ENCODE measurements around the gene ABCG1. TPM values are rescaled to one million over a fixed set of nuclear protein-coding genes. Genes with fewer than 3 reads are reported as not detected.

The ABCG1 gene
- total RNA-seq, 3 donors from 2014 or later, result 0.79 to 1.8 (median 1.7) TPM

- Mint-ChIP-seq H3K36me3 (ENCODE audit: insufficient read depth) (peaks cover 14% of the 10 kb centered on the region), H3K4me1 (ENCODE audit: low read depth) (no peaks in the 10 kb centered on the region), H3K9me3 (no peaks in the 10 kb centered on the region), H3K27me3 (ENCODE audit: low read depth) (no peaks in the 10 kb centered on the region), H3K4me3 (no peak overlapping the region)
- DNase-seq (no peak), ATAC-seq (no peak)
These were observed 75.4 kb downstream of the ABCG1 start for GRCh38 chr21:42294273-42294880.

DNA sequence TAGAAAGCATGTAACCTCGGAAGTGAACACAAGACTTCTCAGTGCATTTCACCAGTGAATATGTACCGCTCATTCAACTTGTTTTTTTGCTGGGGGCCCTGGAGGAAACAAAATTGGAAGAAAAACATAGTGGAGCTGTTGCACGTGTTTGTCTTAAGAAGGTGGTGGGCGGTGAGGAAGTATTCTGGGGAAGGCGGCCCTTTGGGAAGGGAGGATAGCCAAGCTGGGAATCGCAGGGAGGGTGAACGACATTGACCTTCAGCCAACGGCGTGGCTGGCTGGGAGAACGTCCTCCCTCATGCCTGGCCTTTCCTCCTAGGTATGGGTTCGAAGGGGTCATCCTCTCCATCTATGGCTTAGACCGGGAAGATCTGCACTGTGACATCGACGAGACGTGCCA, 76.9 kb downstream of the ABCG1 start:
- Mint-ChIP-seq H3K36me3 (ENCODE audit: insufficient read depth) (peaks cover 14% of the 10 kb centered on the region), H3K27me3 (ENCODE audit: low read depth) (no peaks in the 10 kb centered on the region), H3K4me3 (no peak overlapping the region), H3K9me3 (no peaks in the 10 kb centered on the region), H3K4me1 (ENCODE audit: low read depth) (peaks cover 4% of the 10 kb centered on the region)
- no peak for ATAC-seq
- no peak for DNase-seq

DNA sequence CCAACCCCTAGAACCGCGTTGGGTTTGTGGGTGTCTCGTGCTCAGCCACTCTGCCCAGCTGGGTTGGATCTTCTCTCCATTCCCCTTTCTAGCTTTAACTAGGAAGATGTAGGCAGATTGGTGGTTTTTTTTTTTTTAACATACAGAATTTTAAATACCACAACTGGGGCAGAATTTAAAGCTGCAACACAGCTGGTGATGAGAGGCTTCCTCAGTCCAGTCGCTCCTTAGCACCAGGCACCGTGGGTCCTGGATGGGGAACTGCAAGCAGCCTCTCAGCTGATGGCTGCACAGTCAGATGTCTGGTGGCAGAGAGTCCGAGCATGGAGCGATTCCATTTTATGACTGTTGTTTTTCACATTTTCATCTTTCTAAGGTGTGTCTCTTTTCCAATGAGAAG, 77.6 kb downstream of the ABCG1 start:
- ATAC-seq (no peak), DNase-seq (no peak)
- Mint-ChIP-seq H3K9me3 (no peaks in the 10 kb centered on the region), H3K4me3 (no peak overlapping the region), H3K36me3 (ENCODE audit: insufficient read depth) (peaks cover 10% of the 10 kb centered on the region), H3K4me1 (ENCODE audit: low read depth) (peaks cover 4% of the 10 kb centered on the region), H3K27me3 (ENCODE audit: low read depth) (no peaks in the 10 kb centered on the region)

DNA sequence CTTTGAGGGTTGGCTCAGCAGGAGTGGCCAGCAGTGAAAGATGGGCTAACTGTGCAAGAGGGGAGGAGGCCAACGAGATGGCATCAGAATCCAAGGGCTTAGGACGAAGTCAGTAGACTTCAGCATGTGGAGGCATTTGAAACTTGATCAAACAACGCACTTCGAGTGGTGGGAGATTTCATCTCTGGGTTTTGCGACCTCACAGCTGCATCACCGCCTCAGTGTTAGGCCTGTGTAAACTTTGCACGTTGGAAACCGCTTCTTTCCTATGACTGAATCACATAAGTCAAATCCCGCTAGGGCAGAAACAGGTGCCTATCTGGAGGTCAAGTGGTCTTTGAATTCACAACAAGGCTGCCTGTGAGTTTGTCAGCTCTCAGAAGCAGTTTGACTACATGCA, 78.4 kb downstream of the ABCG1 start:
- no peak for DNase-seq
- no peak overlapping the region for H3K4me3 Mint-ChIP-seq
- H3K4me1 Mint-ChIP-seq (ENCODE audit: low read depth), result peaks cover 4% of the 10 kb centered on the region
- no peaks in the 10 kb centered on the region for H3K27me3 Mint-ChIP-seq (ENCODE audit: low read depth)
- no peaks in the 10 kb centered on the region for H3K9me3 Mint-ChIP-seq
- peaks cover 10% of the 10 kb centered on the region for H3K36me3 Mint-ChIP-seq (ENCODE audit: insufficient read depth)
- ATAC-seq, result no peak

GRCh38 chr21:42298237-42298636, 79.3 kb downstream of the ABCG1 start:
- DNase-seq (no peak), ATAC-seq (no peak)
- Mint-ChIP-seq H3K4me3 (no peak overlapping the region), H3K36me3 (ENCODE audit: insufficient read depth) (peaks cover 10% of the 10 kb centered on the region), H3K27me3 (ENCODE audit: low read depth) (no peaks in the 10 kb centered on the region), H3K4me1 (ENCODE audit: low read depth) (peaks cover 4% of the 10 kb centered on the region), H3K9me3 (no peaks in the 10 kb centered on the region)

DNA sequence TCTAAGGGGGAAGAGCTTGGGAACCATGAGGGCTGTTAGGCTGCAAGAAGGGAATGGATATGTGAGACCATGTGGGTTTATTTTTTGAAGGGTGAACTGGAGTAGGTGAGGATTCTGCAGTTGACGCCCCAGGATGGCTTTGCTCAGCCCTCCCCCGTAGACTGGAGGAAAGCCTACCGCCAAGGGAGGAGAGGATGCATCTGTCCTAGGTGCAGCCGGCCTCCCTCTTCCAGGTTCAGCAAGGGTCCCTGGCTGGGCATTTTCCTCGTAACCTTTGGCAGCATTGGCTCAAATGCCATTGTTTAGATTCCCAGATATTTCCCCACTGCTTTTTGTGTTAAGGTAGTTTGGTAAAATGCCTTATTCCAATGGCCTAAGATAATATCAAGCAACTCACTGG, 79.7 kb downstream of the ABCG1 start:
- ATAC-seq, result no peak
- Mint-ChIP-seq H3K27me3 (ENCODE audit: low read depth) (no peaks in the 10 kb centered on the region), H3K4me3 (no peak overlapping the region), H3K36me3 (ENCODE audit: insufficient read depth) (peaks cover 10% of the 10 kb centered on the region), H3K4me1 (ENCODE audit: low read depth) (peaks cover 4% of the 10 kb centered on the region), H3K9me3 (no peaks in the 10 kb centered on the region)
- no peak for DNase-seq

GRCh38 chr21:42299324-42300044, 80.5 kb downstream of the ABCG1 start:
- H3K9me3 Mint-ChIP-seq, result no peaks in the 10 kb centered on the region
- no peaks in the 10 kb centered on the region for H3K27me3 Mint-ChIP-seq (ENCODE audit: low read depth)
- DNase-seq, result no peak
- H3K4me1 Mint-ChIP-seq (ENCODE audit: low read depth), result peaks cover 4% of the 10 kb centered on the region
- peaks cover 10% of the 10 kb centered on the region for H3K36me3 Mint-ChIP-seq (ENCODE audit: insufficient read depth)
- ATAC-seq, result peak in 1 of 2 donors; percentile 77
- no peak overlapping the region for H3K4me3 Mint-ChIP-seq

DNA sequence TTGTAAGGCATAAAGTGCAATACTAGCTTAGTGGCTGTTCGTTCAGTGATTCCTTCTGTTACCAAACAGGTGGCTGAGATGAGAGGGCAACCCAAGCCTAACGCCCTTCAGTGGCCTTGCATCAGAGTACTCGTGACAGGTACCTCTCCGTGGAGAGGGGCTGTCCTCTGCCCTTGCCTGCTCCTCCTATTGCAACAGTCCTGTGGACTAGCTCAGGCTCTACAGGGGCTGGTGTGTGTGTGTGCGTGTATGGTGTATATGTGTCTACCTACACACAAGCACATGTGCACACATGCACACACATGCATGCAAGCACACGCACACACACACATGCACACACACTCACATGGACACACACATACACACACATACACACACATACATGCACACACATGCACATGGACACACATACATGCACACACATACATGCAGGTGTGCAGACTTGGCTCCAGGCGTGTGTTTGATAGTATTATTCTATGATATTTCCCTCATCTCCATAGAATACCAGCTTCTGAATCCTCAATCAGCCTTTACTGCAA, 81.2 kb downstream of the ABCG1 start:
- peaks cover 6% of the 10 kb centered on the region for H3K36me3 Mint-ChIP-seq (ENCODE audit: insufficient read depth)
- H3K27me3 Mint-ChIP-seq (ENCODE audit: low read depth), result no peaks in the 10 kb centered on the region
- no peaks in the 10 kb centered on the region for H3K9me3 Mint-ChIP-seq
- no peak overlapping the region for H3K4me3 Mint-ChIP-seq
- ATAC-seq (no peak), DNase-seq (no peak)
- peaks cover 4% of the 10 kb centered on the region for H3K4me1 Mint-ChIP-seq (ENCODE audit: low read depth)

GRCh38 chr21:42300956-42301355, 82.0 kb downstream of the ABCG1 start:
- Mint-ChIP-seq H3K4me1 (ENCODE audit: low read depth) (peaks cover 4% of the 10 kb centered on the region), H3K36me3 (ENCODE audit: insufficient read depth) (no peaks in the 10 kb centered on the region), H3K4me3 (no peak overlapping the region), H3K9me3 (no peaks in the 10 kb centered on the region), H3K27me3 (ENCODE audit: low read depth) (no peaks in the 10 kb centered on the region)
- no peak for DNase-seq
- ATAC-seq, result no peak

- Mint-ChIP-seq H3K4me1 (ENCODE audit: low read depth) (peaks cover 4% of the 10 kb centered on the region), H3K36me3 (ENCODE audit: insufficient read depth) (no peaks in the 10 kb centered on the region), H3K4me3 (no peak overlapping the region), H3K27me3 (ENCODE audit: low read depth) (no peaks in the 10 kb centered on the region), H3K9me3 (no peaks in the 10 kb centered on the region)
- ATAC-seq, result no peak
- DNase-seq, result no peak
These were observed 82.6 kb downstream of the ABCG1 start for GRCh38 chr21:42301371-42302075.

DNA sequence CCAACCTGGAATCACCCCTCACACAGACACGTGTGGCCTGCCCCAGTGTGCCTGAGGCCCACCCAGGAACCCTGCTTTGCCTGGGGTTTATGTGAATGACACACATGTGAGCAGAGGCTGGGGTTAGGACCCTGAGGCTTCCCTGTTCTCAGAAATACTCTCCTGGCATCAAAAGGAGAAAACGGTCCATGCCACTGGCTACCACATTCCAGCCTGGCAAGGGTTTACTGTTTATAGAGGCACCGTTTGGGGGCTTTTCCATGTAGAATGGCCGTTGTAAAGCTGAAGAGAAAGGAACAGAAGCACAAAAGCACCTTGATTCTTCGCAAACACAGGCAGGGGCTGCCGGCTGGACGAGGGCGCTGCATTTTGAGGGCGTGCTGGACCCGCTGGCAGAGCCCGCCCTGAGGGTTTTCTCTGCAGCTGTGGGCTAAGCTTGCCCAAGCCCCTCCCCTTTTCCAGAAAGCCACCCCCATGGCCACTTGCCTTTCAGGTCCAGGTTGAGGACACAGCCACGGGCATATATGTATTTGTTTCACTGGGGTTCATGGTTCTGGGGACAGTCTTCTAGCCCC, 83.2 kb downstream of the ABCG1 start:
- DNase-seq, result no peak
- H3K4me3 Mint-ChIP-seq, result no peak overlapping the region
- H3K27me3 Mint-ChIP-seq (ENCODE audit: low read depth), result peaks cover 2% of the 10 kb centered on the region
- H3K9me3 Mint-ChIP-seq, result no peaks in the 10 kb centered on the region
- no peaks in the 10 kb centered on the region for H3K36me3 Mint-ChIP-seq (ENCODE audit: insufficient read depth)
- peaks cover 7% of the 10 kb centered on the region for H3K4me1 Mint-ChIP-seq (ENCODE audit: low read depth)
- ATAC-seq, result no peak

GRCh38 chr21:42302794-42303193, 83.9 kb downstream of the ABCG1 start:
- DNase-seq, result no peak
- no peaks in the 10 kb centered on the region for H3K9me3 Mint-ChIP-seq
- no peaks in the 10 kb centered on the region for H3K36me3 Mint-ChIP-seq (ENCODE audit: insufficient read depth)
- peaks cover 2% of the 10 kb centered on the region for H3K27me3 Mint-ChIP-seq (ENCODE audit: low read depth)
- no peak overlapping the region for H3K4me3 Mint-ChIP-seq
- H3K4me1 Mint-ChIP-seq (ENCODE audit: low read depth), result peaks cover 7% of the 10 kb centered on the region
- no peak for ATAC-seq

DNA sequence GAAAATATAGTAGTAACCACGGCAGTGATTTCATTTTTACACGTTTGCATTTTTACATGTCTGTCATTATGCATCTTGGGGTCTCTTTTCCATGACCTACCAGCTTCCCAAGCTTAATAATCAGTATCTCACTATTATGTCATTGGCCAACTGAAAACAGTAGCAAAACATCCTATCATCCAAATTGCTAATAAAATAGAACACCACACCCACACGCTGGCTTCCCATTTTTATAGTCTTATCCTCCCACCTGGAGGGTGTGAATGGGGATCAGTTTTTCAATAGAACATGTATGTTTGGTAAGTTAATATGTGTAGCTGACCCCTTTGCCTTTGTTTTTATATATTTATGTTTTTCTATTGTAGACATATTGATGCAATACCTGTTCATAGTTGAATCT, 84.5 kb downstream of the ABCG1 start:
- DNase-seq (no peak), ATAC-seq (no peak)
- H3K27me3 Mint-ChIP-seq (ENCODE audit: low read depth), result peaks cover 2% of the 10 kb centered on the region
- H3K4me1 Mint-ChIP-seq (ENCODE audit: low read depth), result peaks cover 7% of the 10 kb centered on the region
- H3K4me3 Mint-ChIP-seq, result no peak overlapping the region
- no peaks in the 10 kb centered on the region for H3K9me3 Mint-ChIP-seq
- H3K36me3 Mint-ChIP-seq (ENCODE audit: insufficient read depth), result no peaks in the 10 kb centered on the region

DNA sequence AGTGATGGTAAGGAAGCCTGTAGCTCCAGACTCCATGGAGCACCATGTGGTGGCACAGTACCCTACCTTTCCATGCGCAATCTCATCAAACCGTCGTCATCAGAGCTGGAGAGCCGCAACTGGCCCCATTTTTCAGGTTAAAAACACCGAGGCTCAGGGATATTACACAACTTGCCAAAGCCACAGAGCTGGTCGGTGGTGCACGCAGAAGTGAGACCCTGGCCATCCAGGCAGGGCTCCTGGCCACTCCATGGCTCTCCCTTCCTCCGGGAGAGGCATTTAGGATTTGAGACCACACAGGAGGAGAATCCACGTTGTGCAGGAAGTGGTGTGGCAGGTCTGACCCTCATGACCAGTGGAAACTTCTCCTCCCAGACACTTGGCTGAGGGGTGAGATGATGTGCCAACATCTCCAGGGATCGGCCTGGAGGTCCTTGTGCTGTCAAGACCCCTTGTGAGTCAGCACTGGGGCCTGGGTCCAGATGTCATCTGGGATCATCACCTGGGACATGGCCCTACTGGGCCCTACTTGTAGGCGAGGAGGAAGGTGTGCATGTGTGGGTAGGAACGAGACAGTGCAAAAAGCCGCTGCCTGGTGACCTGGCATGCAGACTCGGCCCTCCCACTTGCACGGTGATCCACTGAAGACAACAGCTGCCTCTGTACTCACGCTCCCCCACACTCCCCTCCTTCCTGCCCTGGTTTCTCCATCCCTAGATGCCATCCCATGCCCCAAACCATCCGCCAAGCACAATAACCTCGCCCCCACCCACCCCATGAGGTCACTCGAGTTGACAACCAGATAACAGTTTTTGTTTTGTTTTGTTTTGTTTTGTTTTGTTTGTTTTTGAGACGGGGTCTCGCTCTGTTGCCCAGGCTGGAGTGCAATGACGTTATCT, 85.9 kb downstream of the ABCG1 start:
- Mint-ChIP-seq H3K9me3 (no peaks in the 10 kb centered on the region), H3K4me3 (no peak overlapping the region), H3K36me3 (ENCODE audit: insufficient read depth) (no peaks in the 10 kb centered on the region), H3K27me3 (ENCODE audit: low read depth) (peaks cover 2% of the 10 kb centered on the region), H3K4me1 (ENCODE audit: low read depth) (peaks cover 7% of the 10 kb centered on the region)
- no peak for ATAC-seq
- DNase-seq, result no peak
